B cell (primary cell): ENCODE data around the gene SGCD. TPM values are rescaled to one million over a fixed set of nuclear protein-coding genes. Genes with fewer than 3 reads are reported as not detected.

Experiments
- ATAC-seq: fragments of 200-7000 bp; cut with Tn5 transposase; one replicate; pipeline ENCODE4 v1.10.0; 2021; ENCODE audit warnings: low read depth, mild to moderate bottlenecking, moderate number of reproducible peaks, moderate library complexity
- CTCF ChIA-PET: fragments of 350-600 bp; sonication (Branson Sonifier 250); formaldehyde crosslinking; loops from one replicate; lab custom pipeline; 2021; ENCODE audit warnings: antibody characterized with exemption, inconsistent platforms; lab: Charles Lee
- POLR2A ChIA-PET: fragments of 350-600 bp; sonication (Branson Sonifier 250); formaldehyde crosslinking; loops from one replicate; lab custom pipeline; 2021; ENCODE audit warnings: antibody characterized with exemption; lab: Charles Lee
- DNase-seq: peaks from one replicate; pipeline ENCODE4 v3.0.0; 2013
- H2AFZ ChIP-seq: 2 replicates; pipeline ENCODE4 v1.6.1; 2012; ENCODE audit warnings: mild to moderate bottlenecking, low read depth, low read length; ENCODE audit not compliant: insufficient read depth, poor library complexity, severe bottlenecking
- H3K27ac ChIP-seq, 2 donors: 1 replicate in 1 of 2; 2 replicates in 1 of 2; pipeline ENCODE4 v1.5.1; 2012 to 2013; ENCODE audit warnings: low read length in 2 of 2, mild to moderate bottlenecking in 2 of 2, moderate library complexity in 1 of 2
- H3K27me3 ChIP-seq, 4 experiments: fragments of 200-600 bp in 1 of 4; sonication (generic) in 1 of 4; replicated peaks in 1 of 4; 1 replicate in 2 of 4; 2 replicates in 2 of 4; pipeline versions ENCODE4 v1.6.1 to v1.7.0; 2013 to 2016; ENCODE audit warnings: low read length in 3 of 4, mild to moderate bottlenecking in 2 of 4, mixed read lengths in 1 of 4, moderate library complexity in 1 of 4; ENCODE audit not compliant: insufficient read depth in 4 of 4, control insufficient read depth in 3 of 4; ENCODE audit errors: control extremely low read depth in 1 of 4
- H3K36me3 ChIP-seq, 2 experiments: replicated peaks in 1 of 2; 1 replicate in 1 of 2; 2 replicates in 1 of 2; pipeline versions ENCODE4 v1.6.1 to v1.7.1; 2013; ENCODE audit warnings: low read length in 1 of 2; ENCODE audit not compliant: insufficient read depth in 2 of 2, control insufficient read depth in 1 of 2; ENCODE audit errors: control extremely low read depth in 1 of 2, extremely low read depth in 1 of 2
- H3K4me1 ChIP-seq, 2 donors: fragments of 200-600 bp in 1 of 2; sonication (generic) in 1 of 2; 1 replicate in 1 of 2; 2 replicates in 1 of 2; pipeline versions ENCODE4 v1.5.1 to v1.6.1; 2013 to 2017; ENCODE audit warnings: low read length in 2 of 2; ENCODE audit not compliant: control insufficient read depth in 2 of 2, insufficient read depth in 2 of 2
- H3K4me2 ChIP-seq: replicated peaks from 2 replicates; pipeline ENCODE3; 2012; ENCODE audit warnings: mild to moderate bottlenecking, low read depth, low read length; ENCODE audit not compliant: poor library complexity, severe bottlenecking
- H3K4me3 ChIP-seq, 5 experiments: fragments of 200-600 bp in 1 of 5; sonication (generic) in 1 of 5; 1 replicate in 3 of 5; 2 replicates in 2 of 5; pipeline versions ENCODE4 v1.5.1 to v1.7.0; 2011 to 2016; ENCODE audit warnings: low read length in 4 of 5, mild to moderate bottlenecking in 4 of 5, low read depth in 2 of 5, control low read depth in 1 of 5, moderate library complexity in 1 of 5; ENCODE audit not compliant: insufficient read depth in 1 of 5; ENCODE audit errors: control extremely low read depth in 1 of 5, extremely low read depth in 1 of 5
- H3K79me2 ChIP-seq: fragments of 200-600 bp; sonication (generic); one replicate; pipeline ENCODE4 v1.6.0; 2016; ENCODE audit warnings: low read length; ENCODE audit not compliant: control insufficient read depth, insufficient read depth
- H3K9ac ChIP-seq: fragments of 200-600 bp; sonication (generic); 2 replicates; pipeline ENCODE4 v1.6.1; 2017; ENCODE audit warnings: mild to moderate bottlenecking, low read length, moderate library complexity
- H3K9me3 ChIP-seq, 3 donors: one replicate each; pipeline versions ENCODE4 v1.6.1 to v1.7.1; 2013; ENCODE audit warnings: low read length in 2 of 3; ENCODE audit not compliant: control insufficient read depth in 2 of 3, insufficient read depth in 1 of 3; ENCODE audit errors: control extremely low read depth in 1 of 3
- H4K20me1 ChIP-seq: 2 replicates; pipeline ENCODE4 v1.6.0; 2012; ENCODE audit warnings: mild to moderate bottlenecking, low read length; ENCODE audit not compliant: insufficient read depth, control insufficient read depth, poor library complexity, severe bottlenecking
- H3K27ac Mint-ChIP-seq: one replicate; pipeline ENCODE4 v1.8.0; 2021; ENCODE audit warnings: mixed read lengths
- H3K27me3 Mint-ChIP-seq: one replicate; pipeline ENCODE4 v1.8.0; 2021; ENCODE audit warnings: mixed read lengths
- H3K4me1 Mint-ChIP-seq: one replicate; pipeline ENCODE4 v1.8.0; 2021; ENCODE audit warnings: mixed read lengths
- H3K4me3 Mint-ChIP-seq: one replicate; pipeline ENCODE4 v1.8.0; 2021; ENCODE audit warnings: mixed read lengths
- H3K9me3 Mint-ChIP-seq: one replicate; pipeline ENCODE4 v1.8.0; 2022; ENCODE audit warnings: mixed read lengths; ENCODE audit not compliant: insufficient read depth
- CTCF ChIP-seq: fragments of 200-600 bp; IDR thresholded peaks from one replicate; pipeline ENCODE4 v1.8.0; 2022; ENCODE audit warnings: antibody characterized with exemption, mild to moderate bottlenecking
- EZH2 ChIP-seq: IDR thresholded peaks from 2 replicates; pipeline ENCODE4 v1.6.1; 2012; ENCODE audit warnings: borderline replicate concordance, low read depth, mild to moderate bottlenecking, moderate library complexity, low read length; ENCODE audit not compliant: insufficient read depth, poor library complexity, severe bottlenecking
- WGBS: methylation state at CpG from one replicate; pipeline ENCODE4 v1.1.5; 2013; ENCODE audit warnings: missing lambda C conversion rate; ENCODE audit not compliant: insufficient coverage; 5-methylcytosine and 5-hydroxymethylcytosine counted together
- intact Hi-C: fragments of 100-400 bp; cut with micrococcal nuclease; formaldehyde crosslinking; loops from one replicate; pipeline ENCODE4 v1.10.0; 2022
- polyA plus RNA-seq: library from polyadenylated mRNA; depleted of rRNA; stranded (reverse); fragments of >200 nt; gene quantifications from 2 replicates; pipeline ENCODE4 v1.2.3, GENCODE V29; 2012
- total RNA-seq, 2 donors: library from RNA; stranded (reverse); fragments of 120-200 nt in 1 of 2; gene quantifications; 1 replicate in 1 of 2; 2 replicates in 1 of 2; pipeline versions ENCODE4 v1.2.3 to v1.2.4, GENCODE V29; 2013 to 2022

Gene SGCD
- total and polyA plus RNA-seq, 2 donors (not counting 1 experiment from before 2014, with no cell fraction given), result not detected

DNA sequence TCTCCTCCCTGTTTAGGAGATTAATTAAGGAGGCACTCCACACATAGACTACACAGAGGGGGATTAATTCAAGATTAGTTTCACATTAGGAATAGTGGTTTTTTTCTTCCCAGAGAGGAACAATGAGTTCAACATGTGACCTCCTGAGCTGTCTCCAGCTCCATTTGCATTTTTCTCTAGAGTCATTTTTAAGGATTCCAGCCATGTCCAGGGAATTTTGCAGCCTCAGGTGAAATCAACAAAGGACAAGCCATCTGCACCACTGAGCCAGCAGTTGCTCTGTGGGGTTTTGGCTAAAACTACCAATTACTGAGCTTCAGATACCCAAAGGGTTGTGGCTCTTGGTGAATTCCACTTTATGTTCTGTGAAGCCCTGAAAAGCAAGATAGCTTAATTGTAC is 264.7 kb downstream of the SGCD start:
- no peak overlapping the region for H3K4me3 ChIP-seq
- DNase-seq, result no peak

DNA sequence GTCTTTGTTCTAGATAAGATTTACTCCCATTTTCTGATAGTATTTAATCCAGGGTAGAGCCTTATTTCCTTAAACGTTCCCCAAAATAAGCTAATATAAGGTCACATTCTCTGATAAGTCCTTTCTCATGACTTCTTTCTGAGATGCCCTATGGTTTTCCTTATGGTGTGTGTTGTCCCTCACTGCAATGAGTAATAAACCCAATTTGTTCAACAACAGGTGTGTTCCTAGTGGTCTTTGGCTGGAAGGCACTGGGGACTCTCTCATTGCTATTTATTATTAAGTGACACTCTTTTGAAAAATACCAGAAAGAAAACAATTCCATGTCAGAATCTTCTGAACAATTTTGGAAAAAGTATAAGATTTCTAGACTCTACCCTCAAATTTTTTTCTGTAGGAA is 266.6 kb downstream of the SGCD start:
- Histone ChIP-seq H4K20me1 (no peaks in the 10 kb centered on the region), H3K79me2 (no peaks in the 10 kb centered on the region), H3K27me3 (peaks cover 0 to under 1% (median 0%) of the 10 kb centered on the region in 4 experiments), H3K4me3 (no peak overlapping the region), H2AFZ (no peak overlapping the region), H3K36me3 (no peaks in the 10 kb centered on the region), H3K4me1 (no peaks in the 10 kb centered on the region), H3K4me2 (no peak overlapping the region), H3K9me3 (no peaks in the 10 kb centered on the region), H3K9ac (no peak overlapping the region), H3K27ac (no peak overlapping the region)
- intact Hi-C loops, result no loop called here
- no peaks in the 10 kb centered on the region for H3K4me1 Mint-ChIP-seq
- ChIA-PET CTCF (no interaction called here), POLR2A (no interaction called here)
- ATAC-seq (no peak), DNase-seq (no peak)
- H3K4me3 Mint-ChIP-seq, result no peak overlapping the region
- H3K9me3 Mint-ChIP-seq, result no peaks in the 10 kb centered on the region
- TF ChIP-seq CTCF (no peak), EZH2 (no peak)
- peaks cover 8% of the 10 kb centered on the region for H3K27me3 Mint-ChIP-seq
- WGBS, result no CpG with 5 or more reads among the region's 1 CpG
- H3K27ac Mint-ChIP-seq, result no peak overlapping the region

More for the DNA sequence above, 264.7 kb downstream of the SGCD start:
- Histone ChIP-seq H3K27ac (no peak overlapping the region), H3K79me2 (no peaks in the 10 kb centered on the region), H2AFZ (no peak overlapping the region), H4K20me1 (no peaks in the 10 kb centered on the region), H3K36me3 (no peaks in the 10 kb centered on the region), H3K9ac (no peak overlapping the region), H3K4me1 (no peaks in the 10 kb centered on the region), H3K4me2 (no peak overlapping the region), H3K9me3 (no peaks in the 10 kb centered on the region), H3K27me3 (peaks cover 0 to 3% (median 0%) of the 10 kb centered on the region in 4 experiments)
- ChIA-PET POLR2A (no interaction called here), CTCF (no interaction called here)
- TF ChIP-seq EZH2, result no peak
- TF ChIP-seq CTCF, result no peak
- intact Hi-C loops, result no loop called here
- no peaks in the 10 kb centered on the region for H3K9me3 Mint-ChIP-seq
- no peak overlapping the region for H3K4me3 Mint-ChIP-seq
- no peak overlapping the region for H3K27ac Mint-ChIP-seq
- peaks cover 18% of the 10 kb centered on the region for H3K27me3 Mint-ChIP-seq
- no peak for ATAC-seq
- H3K4me1 Mint-ChIP-seq, result no peaks in the 10 kb centered on the region
